ENCODE measurements around the gene SMIM8.

Gene SMIM8

GRCh38 chr6:87391334-87391733 lies 68.9 kb downstream of the SMIM8 start:
- no peak for DNase-seq (ENCODE audit: low read depth in 2 of 2)
